Measurements from ENCODE around the gene SPIRE2.
A peak's percentile ranks its signal among the peaks of the same experiment; 100 is the strongest.

Gene SPIRE2

DNA sequence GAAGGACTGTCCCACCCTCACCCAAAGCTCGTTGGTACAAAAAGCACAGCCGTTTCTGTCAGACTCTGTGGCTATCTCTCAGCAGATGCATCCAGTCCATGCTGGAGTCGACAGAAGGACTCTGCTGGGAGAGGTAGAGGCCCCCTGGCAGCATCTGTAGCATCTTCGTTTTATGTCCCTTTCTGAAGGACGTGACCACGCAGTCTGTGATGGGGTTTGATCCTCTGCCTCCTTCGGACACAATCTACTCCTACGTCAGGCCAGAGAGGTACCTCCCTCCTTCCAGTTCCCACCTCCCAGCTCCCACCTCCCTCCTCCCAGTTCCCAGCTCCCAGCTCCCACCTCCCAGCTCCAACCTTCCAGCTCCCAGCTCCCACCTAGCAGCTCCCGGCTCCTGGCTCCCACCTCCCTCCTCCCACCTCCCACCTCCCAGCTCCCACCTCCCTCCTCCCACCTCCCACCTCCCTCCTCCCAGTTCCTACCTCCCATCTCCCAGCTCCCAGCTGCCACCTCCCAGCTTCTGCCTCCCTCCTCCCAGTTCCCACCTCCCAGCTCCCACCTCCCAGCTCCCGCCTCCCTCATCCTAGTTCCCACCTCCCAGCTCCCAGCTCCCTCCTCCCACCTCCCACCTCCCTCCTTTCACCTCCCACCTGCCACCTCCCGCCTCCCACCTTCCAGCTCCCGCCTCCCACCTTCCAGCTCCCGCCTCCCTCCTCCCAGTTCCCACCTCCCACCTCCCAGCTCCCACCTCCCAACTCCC is 79.0 kb downstream of the SPIRE2 start:
- no peak overlapping the region for H3K23ac ChIP-seq (ENCODE audit: low read length)
- H3K4me1 ChIP-seq (ENCODE audit: control insufficient read depth, low read depth, low read length), result no peaks in the 10 kb centered on the region
- H3K4ac ChIP-seq (ENCODE audit: low read depth, low read length), result no peak overlapping the region
- H3K4me3 ChIP-seq (ENCODE audit: low read length), result no peak overlapping the region
- H3K27me3 ChIP-seq (ENCODE audit: insufficient read depth, low read length, poor library complexity), result no peaks in the 10 kb centered on the region
- H3K36me3 ChIP-seq (ENCODE audit: control insufficient read depth, insufficient read depth, low read length), result peaks cover 16% of the 10 kb centered on the region
- no peak overlapping the region for H3K27ac ChIP-seq (ENCODE audit: low read depth, low read length)
- no peak overlapping the region for H3K56ac ChIP-seq (ENCODE audit: low read length)
- no peaks in the 10 kb centered on the region for H3K79me1 ChIP-seq (ENCODE audit: low read length)
- no peak overlapping the region for H2BK5ac ChIP-seq (ENCODE audit: low read length)
- no peak overlapping the region for H2BK120ac ChIP-seq (ENCODE audit: low read depth, low read length)
- no peak overlapping the region for H2AK5ac ChIP-seq (ENCODE audit: low read length)
- H3K9ac ChIP-seq (ENCODE audit: low read length), result no peak overlapping the region
- H3K18ac ChIP-seq (ENCODE audit: low read length), result no peak overlapping the region
- no peak overlapping the region for H3K4me2 ChIP-seq (ENCODE audit: low read length)
- H4K5ac ChIP-seq (ENCODE audit: low read length), result no peak overlapping the region
- no CpG with 5 or more reads among the region's 13 CpGs for WGBS (ENCODE audit: extremely low coverage, insufficient coverage, low lambda C conversion rate)
- H4K8ac ChIP-seq (ENCODE audit: low read depth, low read length), result no peak overlapping the region
- no peak for DNase-seq
- no peak overlapping the region for H2BK15ac ChIP-seq (replicated peaks; ENCODE audit: low read depth)
- H3K79me2 ChIP-seq (ENCODE audit: control insufficient read depth, insufficient read depth, low read length), result no peaks in the 10 kb centered on the region

DNA sequence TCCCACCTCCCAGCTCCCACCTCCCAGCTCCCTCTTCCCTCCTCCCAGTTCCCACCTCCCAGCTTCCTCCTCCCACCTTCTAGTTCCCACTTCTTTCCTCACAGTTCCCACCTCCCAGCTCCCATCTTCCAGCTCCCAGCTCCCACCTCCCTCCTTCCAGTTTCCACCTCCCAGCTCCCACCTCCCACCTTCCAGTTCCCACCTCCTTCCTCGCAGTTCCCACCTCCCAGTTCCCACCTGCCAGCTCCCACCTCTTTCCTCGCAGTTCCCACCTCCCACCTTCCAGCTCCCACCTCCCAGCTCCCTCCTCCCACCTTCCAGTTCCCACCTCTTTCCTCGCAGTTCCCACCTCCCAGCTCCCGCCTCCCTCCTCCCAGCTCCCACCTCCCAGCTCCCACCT is 80.0 kb downstream of the SPIRE2 start:
- H2BK5ac ChIP-seq (ENCODE audit: low read length), result no peak overlapping the region
- H4K5ac ChIP-seq (ENCODE audit: low read length), result no peak overlapping the region
- H3K79me1 ChIP-seq (ENCODE audit: low read length), result no peaks in the 10 kb centered on the region
- H3K56ac ChIP-seq (ENCODE audit: low read length), result no peak overlapping the region
- H3K4me2 ChIP-seq (ENCODE audit: low read length), result no peak overlapping the region
- no peaks in the 10 kb centered on the region for H3K4me1 ChIP-seq (ENCODE audit: control insufficient read depth, low read depth, low read length)
- H3K4ac ChIP-seq (ENCODE audit: low read depth, low read length), result no peak overlapping the region
- H3K9ac ChIP-seq (ENCODE audit: low read length), result no peak overlapping the region
- no peak overlapping the region for H2BK120ac ChIP-seq (ENCODE audit: low read depth, low read length)
- no peaks in the 10 kb centered on the region for H3K27me3 ChIP-seq (ENCODE audit: insufficient read depth, low read length, poor library complexity)
- no peaks in the 10 kb centered on the region for H3K79me2 ChIP-seq (ENCODE audit: control insufficient read depth, insufficient read depth, low read length)
- H3K18ac ChIP-seq (ENCODE audit: low read length), result no peak overlapping the region
- no CpG with 5 or more reads among the region's 4 CpGs for WGBS (ENCODE audit: extremely low coverage, insufficient coverage, low lambda C conversion rate)
- no peak overlapping the region for H2AK5ac ChIP-seq (ENCODE audit: low read length)
- H3K27ac ChIP-seq (ENCODE audit: low read depth, low read length), result no peak overlapping the region
- no peak overlapping the region for H3K23ac ChIP-seq (ENCODE audit: low read length)
- H2BK15ac ChIP-seq (replicated peaks; ENCODE audit: low read depth), result no peak overlapping the region
- H3K4me3 ChIP-seq (ENCODE audit: low read length), result no peak overlapping the region
- H3K36me3 ChIP-seq (ENCODE audit: control insufficient read depth, insufficient read depth, low read length), result peaks cover 16% of the 10 kb centered on the region
- no peak overlapping the region for H4K8ac ChIP-seq (ENCODE audit: low read depth, low read length)
- no peak for DNase-seq

DNA sequence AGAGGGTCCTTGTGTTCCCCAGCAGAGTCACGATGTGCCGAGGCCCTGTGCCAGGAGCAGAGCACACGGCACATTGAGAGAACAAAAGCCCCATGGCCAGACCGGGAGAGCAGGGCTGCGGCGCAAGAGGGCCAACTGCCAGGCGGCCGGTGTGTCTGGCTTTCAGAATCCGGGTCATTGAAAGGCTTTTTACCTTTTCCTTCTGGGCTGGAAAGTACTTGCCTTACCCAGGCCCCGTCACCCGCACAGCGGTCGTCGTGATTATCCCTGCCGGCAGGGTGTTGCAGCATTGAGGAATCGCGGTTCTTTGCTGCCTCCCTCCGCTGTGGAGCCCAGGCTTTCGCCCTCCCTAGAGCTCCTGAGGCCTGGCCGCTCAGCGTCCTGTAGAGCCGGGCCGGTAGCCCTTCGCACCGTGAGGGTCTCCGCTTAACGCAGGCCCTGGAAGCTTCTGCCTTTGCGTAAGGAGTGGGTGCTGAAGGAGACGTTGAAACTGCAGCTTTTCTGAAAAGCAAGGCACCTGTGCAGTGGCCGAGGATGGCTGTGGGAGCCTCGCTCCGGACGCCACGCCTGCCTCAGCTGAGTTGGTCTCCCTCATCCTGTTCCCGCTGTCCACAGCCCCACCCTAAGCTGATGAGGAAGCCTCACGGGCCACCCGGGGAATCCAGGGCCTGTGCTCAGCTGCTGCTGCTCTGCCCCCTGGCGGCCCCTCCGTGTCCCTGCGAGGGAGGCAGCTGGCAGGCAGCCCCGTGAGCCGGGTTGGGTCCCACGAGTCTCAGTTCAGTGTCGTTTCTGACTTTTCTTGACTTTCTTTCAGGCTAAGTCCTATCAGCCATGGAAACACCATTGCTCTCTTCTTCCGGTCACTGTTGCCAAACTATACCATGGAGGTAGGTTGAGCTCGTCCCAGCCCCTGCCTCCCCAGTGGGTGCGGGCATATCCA is 81.8 kb downstream of the SPIRE2 start:
- Histone ChIP-seq H2BK5ac (ENCODE audit: low read length) (no peak overlapping the region), H3K79me1 (ENCODE audit: low read length) (no peaks in the 10 kb centered on the region), H3K9ac (ENCODE audit: low read length) (no peak overlapping the region), H3K27me3 (ENCODE audit: insufficient read depth, low read length, poor library complexity) (no peaks in the 10 kb centered on the region), H3K27ac (ENCODE audit: low read depth, low read length) (no peak overlapping the region), H2BK120ac (ENCODE audit: low read depth, low read length) (no peak overlapping the region), H4K8ac (ENCODE audit: low read depth, low read length) (no peak overlapping the region), H3K4me1 (ENCODE audit: control insufficient read depth, low read depth, low read length) (no peaks in the 10 kb centered on the region), H2AK5ac (ENCODE audit: low read length) (no peak overlapping the region), H2BK15ac (replicated peaks; ENCODE audit: low read depth) (no peak overlapping the region), H4K5ac (ENCODE audit: low read length) (no peak overlapping the region), H3K79me2 (ENCODE audit: control insufficient read depth, insufficient read depth, low read length) (no peaks in the 10 kb centered on the region), H3K36me3 (ENCODE audit: control insufficient read depth, insufficient read depth, low read length) (peaks cover 15% of the 10 kb centered on the region), H3K4me2 (ENCODE audit: low read length) (no peak overlapping the region), H3K56ac (ENCODE audit: low read length) (peak overlapping the region; percentile 0), H3K23ac (ENCODE audit: low read length) (no peak overlapping the region), H3K4me3 (ENCODE audit: low read length) (no peak overlapping the region), H3K18ac (ENCODE audit: low read length) (no peak overlapping the region), H3K4ac (ENCODE audit: low read depth, low read length) (no peak overlapping the region)
- no CpG with 5 or more reads among the region's 47 CpGs for whole genome bisulfite sequencing (ENCODE audit: extremely low coverage, insufficient coverage, low lambda C conversion rate)
- peak; percentile 81 for DNase-seq

DNA sequence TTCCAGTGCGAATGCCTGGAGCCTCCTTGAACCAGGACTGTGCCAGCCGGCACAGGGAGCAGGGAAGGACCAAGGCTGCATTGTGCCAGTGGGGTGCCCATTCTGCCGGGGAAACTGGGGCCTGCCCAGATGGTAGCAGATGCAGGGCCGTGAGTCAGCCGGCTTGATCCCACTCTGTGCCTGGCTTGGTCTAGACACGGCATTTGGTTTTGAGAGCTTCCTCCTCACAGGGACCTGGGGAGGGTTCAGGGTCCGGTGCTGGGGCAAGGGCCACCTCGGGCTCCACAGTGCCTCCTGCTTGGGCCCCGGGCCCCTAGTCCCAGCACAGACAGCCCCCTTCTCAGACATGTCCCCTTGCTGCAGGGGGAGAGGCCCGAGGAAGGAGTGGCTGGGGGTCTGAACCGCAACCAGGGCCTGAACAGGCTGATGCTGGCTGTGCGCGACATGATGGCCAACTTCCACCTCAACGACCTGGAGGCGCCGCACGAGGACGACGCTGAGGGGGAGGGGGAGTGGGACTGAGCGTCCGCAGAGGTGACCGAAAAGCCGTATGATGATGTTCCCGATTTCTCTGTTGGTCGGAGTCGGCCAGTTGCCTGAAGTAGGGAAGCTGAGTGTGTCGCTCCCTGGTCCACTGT is 82.6 kb downstream of the SPIRE2 start:
- Histone ChIP-seq H3K79me2 (ENCODE audit: control insufficient read depth, insufficient read depth, low read length) (no peaks in the 10 kb centered on the region), H4K8ac (ENCODE audit: low read depth, low read length) (no peak overlapping the region), H3K23ac (ENCODE audit: low read length) (no peak overlapping the region), H3K79me1 (ENCODE audit: low read length) (no peaks in the 10 kb centered on the region), H3K18ac (ENCODE audit: low read length) (no peak overlapping the region), H3K27me3 (ENCODE audit: insufficient read depth, low read length, poor library complexity) (no peaks in the 10 kb centered on the region), H3K4me1 (ENCODE audit: control insufficient read depth, low read depth, low read length) (no peaks in the 10 kb centered on the region), H3K36me3 (ENCODE audit: control insufficient read depth, insufficient read depth, low read length) (peaks cover 11% of the 10 kb centered on the region), H2AK5ac (ENCODE audit: low read length) (no peak overlapping the region), H3K27ac (ENCODE audit: low read depth, low read length) (no peak overlapping the region), H2BK5ac (ENCODE audit: low read length) (no peak overlapping the region), H3K56ac (ENCODE audit: low read length) (no peak overlapping the region), H3K4me2 (ENCODE audit: low read length) (no peak overlapping the region), H3K4me3 (ENCODE audit: low read length) (no peak overlapping the region), H2BK15ac (replicated peaks; ENCODE audit: low read depth) (no peak overlapping the region), H3K4ac (ENCODE audit: low read depth, low read length) (no peak overlapping the region), H2BK120ac (ENCODE audit: low read depth, low read length) (no peak overlapping the region), H3K9ac (ENCODE audit: low read length) (no peak overlapping the region), H4K5ac (ENCODE audit: low read length) (no peak overlapping the region)
- no CpG with 5 or more reads among the region's 27 CpGs for WGBS (ENCODE audit: extremely low coverage, insufficient coverage, low lambda C conversion rate)
- DNase-seq, result no peak

DNA sequence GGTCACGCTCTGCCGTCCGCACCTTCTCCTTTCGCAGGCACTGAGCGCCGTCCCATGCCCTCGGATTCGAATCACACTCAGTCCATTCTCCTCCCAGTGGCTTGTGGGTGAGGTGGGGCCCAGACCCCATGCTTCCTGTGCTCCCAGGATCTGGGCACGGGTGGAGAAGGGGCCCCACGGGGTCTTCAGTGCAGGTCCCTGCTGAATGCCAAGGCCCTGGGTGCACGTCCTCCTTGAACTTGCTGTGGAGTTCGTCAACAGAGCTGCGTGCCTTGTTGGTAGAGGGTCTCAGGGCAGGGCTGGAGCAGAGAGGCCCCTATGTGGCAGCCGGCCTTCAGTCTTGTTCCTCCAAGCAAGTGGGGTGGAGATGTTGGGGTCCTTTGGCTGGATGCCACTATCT is 83.1 kb downstream of the SPIRE2 start:
- Histone ChIP-seq H3K4ac (ENCODE audit: low read depth, low read length) (no peak overlapping the region), H3K36me3 (ENCODE audit: control insufficient read depth, insufficient read depth, low read length) (peaks cover 11% of the 10 kb centered on the region), H3K18ac (ENCODE audit: low read length) (no peak overlapping the region), H3K4me2 (ENCODE audit: low read length) (no peak overlapping the region), H3K79me1 (ENCODE audit: low read length) (no peaks in the 10 kb centered on the region), H3K27ac (ENCODE audit: low read depth, low read length) (no peak overlapping the region), H3K9ac (ENCODE audit: low read length) (no peak overlapping the region), H2BK5ac (ENCODE audit: low read length) (no peak overlapping the region), H4K5ac (ENCODE audit: low read length) (no peak overlapping the region), H2BK120ac (ENCODE audit: low read depth, low read length) (no peak overlapping the region), H3K27me3 (ENCODE audit: insufficient read depth, low read length, poor library complexity) (no peaks in the 10 kb centered on the region), H2BK15ac (replicated peaks; ENCODE audit: low read depth) (no peak overlapping the region), H3K4me3 (ENCODE audit: low read length) (no peak overlapping the region), H3K4me1 (ENCODE audit: control insufficient read depth, low read depth, low read length) (no peaks in the 10 kb centered on the region), H2AK5ac (ENCODE audit: low read length) (no peak overlapping the region), H4K8ac (ENCODE audit: low read depth, low read length) (no peak overlapping the region), H3K56ac (ENCODE audit: low read length) (no peak overlapping the region), H3K79me2 (ENCODE audit: control insufficient read depth, insufficient read depth, low read length) (no peaks in the 10 kb centered on the region), H3K23ac (ENCODE audit: low read length) (no peak overlapping the region)
- WGBS (ENCODE audit: extremely low coverage, insufficient coverage, low lambda C conversion rate), result no CpG with 5 or more reads among the region's 14 CpGs
- DNase-seq, result no peak
